HCT116 (cell line): ENCODE data around the gene CIB4. TPM values are rescaled to one million over a fixed set of nuclear protein-coding genes. Genes with fewer than 3 reads are reported as not detected.

Experiments
- ATAC-seq: fragments of 200-7000 bp; cut with Tn5 transposase; 2 replicates; pipeline ENCODE4 v1.9.1; 2020; ENCODE audit warnings: mild to moderate bottlenecking, moderate library complexity
- BruUV-seq: library from RNA; stranded (reverse); fragments of 400-500 nt; replicated peaks from 2 replicates; lab custom pipeline; 2021; lab: Mats Ljungman, UMichigan
- CTCF ChIA-PET: fragments of 300-600 bp; sonication (Branson Sonifier 250); formaldehyde crosslinking; loops from one replicate; lab custom pipeline; 2021; ENCODE audit warnings: antibody characterized with exemption; lab: Charles Lee
- POLR2A ChIA-PET: fragments of 300-600, 350-600 bp; sonication (Branson Sonifier 250); formaldehyde crosslinking; loops from one replicate; lab custom pipeline; 2021; ENCODE audit warnings: antibody characterized with exemption; lab: Charles Lee
- RAD21 ChIA-PET, 2 experiments: fragments of 300-600 bp; sonication (Branson Sonifier 250); formaldehyde crosslinking; loops; one replicate each; lab custom pipeline; 2023; ENCODE audit warnings: low total read pairs in 2 of 2; ENCODE audit not compliant: uncharacterized antibody in 2 of 2, unreplicated experiment in 2 of 2, low non-redundant PET in 1 of 2; lab: Charles Lee
- DNase-seq: peaks from one replicate; pipeline ENCODE4 v3.0.0-alpha.2; 2010; ENCODE audit warnings: low read depth, low spot score
- H2AFZ ChIP-seq: fragments of 200-600 bp; shearing (Covaris generic), sonication (generic); 2 replicates; pipeline ENCODE4 v1.6.1; 2017; ENCODE audit warnings: low read depth, mixed run types, mixed read lengths, antibody characterized with exemption, low read length; ENCODE audit not compliant: poor library complexity, severe bottlenecking
- H3K27ac ChIP-seq: 2 replicates; pipeline ENCODE4 v1.5.1; 2012; ENCODE audit warnings: low read depth, low read length
- H3K27me3 ChIP-seq: fragments of 200-600 bp; sonication (generic); 2 replicates; pipeline ENCODE4 v1.6.1; 2016; ENCODE audit warnings: mixed run types, low read length, mixed read lengths; ENCODE audit not compliant: insufficient read depth
- H3K36me3 ChIP-seq, 2 experiments: fragments of 200-500 bp in 1 of 2; fragments of 200-600 bp in 1 of 2; sonication (Bioruptor generic) in 1 of 2; sonication (generic) in 1 of 2; 2 replicates each; pipeline versions ENCODE4 v1.5.1 to v1.6.1; 2014 to 2016; ENCODE audit warnings: low read length in 2 of 2, inconsistent platforms in 1 of 2, mixed read lengths in 1 of 2, mixed run types in 1 of 2; ENCODE audit not compliant: insufficient read depth in 2 of 2, control insufficient read depth in 1 of 2
- H3K4me1 ChIP-seq, 2 experiments: fragments of 200-600 bp in 1 of 2; sonication (generic) in 1 of 2; 2 replicates each; pipeline versions ENCODE4 v1.5.1 to v1.6.1; 2012 to 2017; ENCODE audit warnings: low read length in 2 of 2, inconsistent platforms in 1 of 2, mild to moderate bottlenecking in 1 of 2, mixed read lengths in 1 of 2, mixed run types in 1 of 2, moderate library complexity in 1 of 2; ENCODE audit not compliant: insufficient read depth in 2 of 2, control insufficient read depth in 1 of 2
- H3K4me2 ChIP-seq: fragments of 200-600 bp; sonication (generic); 2 replicates; pipeline ENCODE4 v1.6.1; 2017; ENCODE audit warnings: mixed run types, low read length, mixed read lengths
- H3K4me3 ChIP-seq, 2 experiments: fragments of 200-600 bp in 1 of 2; sonication (generic) in 1 of 2; replicated peaks in 1 of 2; 2 replicates each; pipeline ENCODE4 v1.5.1; 2011 to 2016; ENCODE audit warnings: low read length in 2 of 2, control low read depth in 1 of 2, low read depth in 1 of 2, mild to moderate bottlenecking in 1 of 2, mixed read lengths in 1 of 2, mixed run types in 1 of 2
- H3K79me2 ChIP-seq: fragments of 200-600 bp; sonication (generic); 2 replicates; pipeline ENCODE4 v1.6.1; 2017; ENCODE audit warnings: mild to moderate bottlenecking, mixed run types, low read length, moderate library complexity, mixed read lengths; ENCODE audit not compliant: insufficient read depth
- H3K9ac ChIP-seq: fragments of 200-600 bp; sonication (generic); 2 replicates; pipeline ENCODE4 v1.6.1; 2016; ENCODE audit warnings: low read length, mixed read lengths
- H3K9me2 ChIP-seq: fragments of 200-600 bp; sonication (generic), shearing (Covaris generic); 2 replicates; pipeline ENCODE4 v1.6.1; 2017; ENCODE audit warnings: mixed run types, mild to moderate bottlenecking, moderate library complexity; ENCODE audit not compliant: insufficient read depth
- H3K9me3 ChIP-seq, 2 experiments: fragments of 200-500 bp in 1 of 2; fragments of 200-600 bp in 1 of 2; sonication (Bioruptor generic) in 1 of 2; sonication (generic) in 1 of 2; 2 replicates each; pipeline ENCODE4 v1.6.1; 2014 to 2017; ENCODE audit warnings: low read length in 2 of 2, mixed read lengths in 2 of 2, inconsistent platforms in 1 of 2, low read depth in 1 of 2, mild to moderate bottlenecking in 1 of 2, mixed run types in 1 of 2, moderate library complexity in 1 of 2; ENCODE audit not compliant: control insufficient read depth in 1 of 2, insufficient read depth in 1 of 2
- H4K20me1 ChIP-seq: fragments of 200-600 bp; sonication (generic), shearing (Covaris generic); 2 replicates; pipeline ENCODE4 v1.6.1; 2017; ENCODE audit warnings: mixed run types, mild to moderate bottlenecking, moderate library complexity; ENCODE audit not compliant: insufficient read depth
- CEBPB ChIP-seq: IDR thresholded peaks from 2 replicates; pipeline ENCODE4 v1.6.1; 2012; ENCODE audit warnings: low read depth
- FOSL1 ChIP-seq: IDR thresholded peaks from 2 replicates; pipeline ENCODE4 v1.6.1; 2012; ENCODE audit warnings: low read depth
- JUND ChIP-seq: IDR thresholded peaks from 2 replicates; pipeline ENCODE4 v1.6.1; 2012
- POLR2A ChIP-seq: IDR thresholded peaks from 2 replicates; pipeline ENCODE4 v1.7.0; 2011; ENCODE audit warnings: borderline replicate concordance; ENCODE audit not compliant: insufficient read depth, insufficient read length; ENCODE audit errors: extremely low read depth
- POLR2AphosphoS5 ChIP-seq: IDR thresholded peaks from 2 replicates; pipeline ENCODE4 v1.6.1; 2011; ENCODE audit warnings: mild to moderate bottlenecking, low read depth, low read length, moderate library complexity
- RAD21 ChIP-seq: IDR thresholded peaks from 2 replicates; pipeline ENCODE4 v1.6.1; 2012; ENCODE audit warnings: low read depth, mild to moderate bottlenecking
- SRF ChIP-seq: IDR thresholded peaks from 2 replicates; pipeline ENCODE4 v1.6.1; 2012; ENCODE audit warnings: low read depth
- ZFX ChIP-seq: fragments of 450-650 bp; IDR thresholded peaks from 2 replicates; pipeline ENCODE4 v1.6.1; 2017
- intact Hi-C: fragments of 100-400 bp; cut with micrococcal nuclease; formaldehyde crosslinking; loops from 2 replicates; pipeline ENCODE4 v1.10.0; 2022
- total RNA-seq: library from RNA; stranded (reverse); gene quantifications from one replicate; pipeline ENCODE4 v1.2.1, GENCODE V29; 2021; ENCODE audit not compliant: unreplicated experiment
- TF ChIP-seq, protein P1 (sequence below): IDR thresholded peaks from 2 replicates; pipeline ENCODE4 v1.6.1; 2012
- TF ChIP-seq, protein P2 (sequence below): IDR thresholded peaks from 2 replicates; pipeline ENCODE4 v1.6.1; 2011; ENCODE audit warnings: mild to moderate bottlenecking, low read length, moderate library complexity; ENCODE audit not compliant: insufficient replicate concordance; ENCODE audit errors: extremely low read depth
- TF ChIP-seq, protein P3 (sequence below): IDR thresholded peaks from 2 replicates; pipeline ENCODE4 v1.6.1; 2012; ENCODE audit warnings: low read depth

Gene CIB4
- total RNA-seq, 1 experiment from 2014 or later, result not detected

DNA sequence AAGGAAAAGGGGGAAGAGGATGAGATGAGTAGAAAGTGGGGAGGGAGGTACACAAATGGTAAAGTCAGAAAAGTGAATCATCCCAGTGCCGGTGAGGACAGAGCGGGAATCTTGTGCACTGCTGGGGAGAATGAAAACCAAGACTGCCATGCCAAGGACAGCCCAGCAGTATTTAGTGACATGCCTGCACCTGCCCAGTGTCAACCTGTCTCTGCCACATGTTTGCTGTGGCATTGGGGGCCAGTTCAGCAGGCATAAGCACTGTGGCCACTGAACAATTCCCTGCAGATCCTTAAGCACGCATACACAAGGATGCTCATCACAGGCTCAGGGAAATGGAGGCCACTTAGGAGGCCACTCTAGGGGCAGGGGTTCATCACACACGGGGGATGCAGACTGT lies 46.2 kb upstream of the CIB4 start:
- Histone ChIP-seq H3K4me1 (peaks cover 0 to 3% of the 10 kb centered on the region in 2 experiments; a peak in 1 of 4 replicates), H3K36me3 (no peaks in the 10 kb centered on the region), H3K79me2 (no peaks in the 10 kb centered on the region), H2AFZ (no peak overlapping the region), H3K4me2 (no peak overlapping the region), H3K9me2 (no peaks in the 10 kb centered on the region), H3K9ac (no peak overlapping the region), H3K27me3 (no peaks in the 10 kb centered on the region), H3K4me3 (no peak overlapping the region), H3K9me3 (no peaks in the 10 kb centered on the region), H4K20me1 (no peaks in the 10 kb centered on the region), H3K27ac (no peak overlapping the region)
- intact Hi-C loops, result no loop called here
- TF ChIP-seq RAD21 (no peak), JUND (no peak), POLR2A (no peak), SRF (no peak), CEBPB (no peak), POLR2AphosphoS5 (no peak), ZFX (no peak), FOSL1 (no peak)
- TF ChIP-seq, protein P1, sequence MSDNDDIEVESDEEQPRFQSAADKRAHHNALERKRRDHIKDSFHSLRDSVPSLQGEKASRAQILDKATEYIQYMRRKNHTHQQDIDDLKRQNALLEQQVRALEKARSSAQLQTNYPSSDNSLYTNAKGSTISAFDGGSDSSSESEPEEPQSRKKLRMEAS, result no peak
- TF ChIP-seq, protein P2, sequence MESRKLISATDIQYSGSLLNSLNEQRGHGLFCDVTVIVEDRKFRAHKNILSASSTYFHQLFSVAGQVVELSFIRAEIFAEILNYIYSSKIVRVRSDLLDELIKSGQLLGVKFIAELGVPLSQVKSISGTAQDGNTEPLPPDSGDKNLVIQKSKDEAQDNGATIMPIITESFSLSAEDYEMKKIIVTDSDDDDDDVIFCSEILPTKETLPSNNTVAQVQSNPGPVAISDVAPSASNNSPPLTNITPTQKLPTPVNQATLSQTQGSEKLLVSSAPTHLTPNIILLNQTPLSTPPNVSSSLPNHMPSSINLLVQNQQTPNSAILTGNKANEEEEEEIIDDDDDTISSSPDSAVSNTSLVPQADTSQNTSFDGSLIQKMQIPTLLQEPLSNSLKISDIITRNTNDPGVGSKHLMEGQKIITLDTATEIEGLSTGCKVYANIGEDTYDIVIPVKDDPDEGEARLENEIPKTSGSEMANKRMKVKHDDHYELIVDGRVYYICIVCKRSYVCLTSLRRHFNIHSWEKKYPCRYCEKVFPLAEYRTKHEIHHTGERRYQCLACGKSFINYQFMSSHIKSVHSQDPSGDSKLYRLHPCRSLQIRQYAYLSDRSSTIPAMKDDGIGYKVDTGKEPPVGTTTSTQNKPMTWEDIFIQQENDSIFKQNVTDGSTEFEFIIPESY, result no peak
- TF ChIP-seq, protein P3, sequence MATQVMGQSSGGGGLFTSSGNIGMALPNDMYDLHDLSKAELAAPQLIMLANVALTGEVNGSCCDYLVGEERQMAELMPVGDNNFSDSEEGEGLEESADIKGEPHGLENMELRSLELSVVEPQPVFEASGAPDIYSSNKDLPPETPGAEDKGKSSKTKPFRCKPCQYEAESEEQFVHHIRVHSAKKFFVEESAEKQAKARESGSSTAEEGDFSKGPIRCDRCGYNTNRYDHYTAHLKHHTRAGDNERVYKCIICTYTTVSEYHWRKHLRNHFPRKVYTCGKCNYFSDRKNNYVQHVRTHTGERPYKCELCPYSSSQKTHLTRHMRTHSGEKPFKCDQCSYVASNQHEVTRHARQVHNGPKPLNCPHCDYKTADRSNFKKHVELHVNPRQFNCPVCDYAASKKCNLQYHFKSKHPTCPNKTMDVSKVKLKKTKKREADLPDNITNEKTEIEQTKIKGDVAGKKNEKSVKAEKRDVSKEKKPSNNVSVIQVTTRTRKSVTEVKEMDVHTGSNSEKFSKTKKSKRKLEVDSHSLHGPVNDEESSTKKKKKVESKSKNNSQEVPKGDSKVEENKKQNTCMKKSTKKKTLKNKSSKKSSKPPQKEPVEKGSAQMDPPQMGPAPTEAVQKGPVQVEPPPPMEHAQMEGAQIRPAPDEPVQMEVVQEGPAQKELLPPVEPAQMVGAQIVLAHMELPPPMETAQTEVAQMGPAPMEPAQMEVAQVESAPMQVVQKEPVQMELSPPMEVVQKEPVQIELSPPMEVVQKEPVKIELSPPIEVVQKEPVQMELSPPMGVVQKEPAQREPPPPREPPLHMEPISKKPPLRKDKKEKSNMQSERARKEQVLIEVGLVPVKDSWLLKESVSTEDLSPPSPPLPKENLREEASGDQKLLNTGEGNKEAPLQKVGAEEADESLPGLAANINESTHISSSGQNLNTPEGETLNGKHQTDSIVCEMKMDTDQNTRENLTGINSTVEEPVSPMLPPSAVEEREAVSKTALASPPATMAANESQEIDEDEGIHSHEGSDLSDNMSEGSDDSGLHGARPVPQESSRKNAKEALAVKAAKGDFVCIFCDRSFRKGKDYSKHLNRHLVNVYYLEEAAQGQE, result no peak
- ChIA-PET CTCF (no interaction called here), POLR2A (no interaction called here), RAD21 (no interaction called here)
- no peak for ATAC-seq
- no TSS peak for BruUV-seq
- DNase-seq, result no peak
